Keratinocyte (primary cell): ENCODE results near the gene LZTR1.

Source experiments
- CTCF ChIP-seq, 3 experiments: IDR thresholded peaks in 1 of 3; conservative IDR thresholded peaks in 1 of 3; optimal IDR thresholded peaks in 1 of 3; 2 replicates in 2 of 3; 3 replicates in 1 of 3; pipeline versions ENCODE3 to v1.5.1; 2011; ENCODE audit warnings: low read length in 3 of 3, mild to moderate bottlenecking in 3 of 3, moderate library complexity in 2 of 3, control low read depth in 1 of 3, inconsistent platforms in 1 of 3; ENCODE audit not compliant: insufficient read depth in 2 of 3; ENCODE audit errors: extremely low read depth in 1 of 3
- EZH2 ChIP-seq: IDR thresholded peaks from one replicate; pipeline ENCODE4 v1.6.1; 2012; ENCODE audit warnings: inconsistent platforms, mild to moderate bottlenecking, low read length, moderate library complexity

- TF ChIP-seq CTCF (optimal IDR thresholded peaks at IDR 0.05 in 1 of 3, IDR thresholded peaks at IDR 0.05 in 1 of 3, conservative IDR thresholded peaks at IDR 0.05 in 1 of 3; ENCODE audit: extremely low read depth in 1 of 3, insufficient read depth in 2 of 3, low read length in 3 of 3) (no peak), EZH2 (no peak)
Measured at GRCh38 chr22:20943104-20943933, 38.8 kb upstream of the LZTR1 start.
